Dendritic cell treated with granulocyte-macrophage colony-stimulating factor and Interleukin-4, amounts not matched to agents 40 ng/mL and 50 ng/mL, for 4 days (primary cell): Measurements from ENCODE around the gene ALS2CL.

Source experiments
- H3K27ac Mint-ChIP-seq: one replicate; pipeline ENCODE4 v1.8.0; 2022; ENCODE audit warnings: mild to moderate bottlenecking, mixed read lengths
- H3K27me3 Mint-ChIP-seq: one replicate; pipeline ENCODE4 v1.8.0; 2022; ENCODE audit warnings: mild to moderate bottlenecking, mixed read lengths
- H3K36me3 Mint-ChIP-seq: one replicate; pipeline ENCODE4 v1.8.0; 2022; ENCODE audit warnings: low read depth, mixed read lengths
- H3K4me1 Mint-ChIP-seq: one replicate; pipeline ENCODE4 v1.8.0; 2022; ENCODE audit warnings: low read depth, mixed read lengths
- H3K4me3 Mint-ChIP-seq: one replicate; pipeline ENCODE4 v1.8.0; 2022; ENCODE audit warnings: mild to moderate bottlenecking, moderate library complexity, mixed read lengths
- H3K9me3 Mint-ChIP-seq: one replicate; pipeline ENCODE4 v1.8.0; 2022; ENCODE audit warnings: mixed read lengths
- intact Hi-C: fragments of 100-400 bp; cut with micrococcal nuclease; formaldehyde crosslinking; loops from one replicate; pipeline ENCODE4 v1.15.0; 2022

The ALS2CL gene

DNA sequence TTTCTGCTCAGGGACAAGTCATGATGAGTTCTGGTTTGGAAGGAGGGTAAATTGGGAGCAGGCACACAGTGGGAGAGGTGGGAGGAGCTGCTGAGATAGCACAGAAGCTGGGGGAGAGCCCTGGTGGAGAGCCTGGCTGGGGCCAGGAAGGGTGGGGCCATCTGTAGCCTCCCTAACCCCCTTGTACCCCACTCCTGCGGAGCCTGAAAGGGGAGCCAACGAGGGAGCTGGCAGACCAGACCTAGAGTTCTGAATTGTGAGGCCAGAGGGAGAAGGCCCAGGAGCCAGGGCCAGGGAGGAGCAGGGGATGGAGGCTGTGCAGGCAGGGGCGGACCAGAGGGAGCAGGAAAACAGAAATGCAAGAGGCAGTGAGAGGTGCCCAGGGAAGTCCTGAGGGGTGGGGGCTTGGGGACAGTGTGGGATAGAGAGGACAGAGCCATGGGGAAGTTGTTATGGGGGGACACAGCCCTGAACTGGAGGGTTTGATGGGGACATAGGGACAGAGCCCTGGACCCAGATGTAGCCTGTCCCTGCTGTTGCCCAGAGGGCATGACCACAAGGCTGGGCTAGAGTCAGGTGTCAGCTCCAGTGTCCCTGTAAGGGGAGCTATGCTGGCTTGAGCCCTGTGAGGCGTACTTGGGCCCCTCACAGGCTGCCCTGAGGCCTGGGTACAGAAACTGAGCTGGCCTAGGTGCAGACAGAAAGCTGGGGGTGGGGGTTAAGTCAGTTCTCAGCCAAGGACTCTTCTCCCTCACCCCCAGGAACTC, 8.9 kb upstream of the ALS2CL start:
- H3K27me3 Mint-ChIP-seq = peaks cover 77% of the 10 kb centered on the region
- H3K27ac Mint-ChIP-seq = no peak overlapping the region
- H3K9me3 Mint-ChIP-seq = no peaks in the 10 kb centered on the region
- H3K4me1 Mint-ChIP-seq = peaks cover 32% of the 10 kb centered on the region
- H3K36me3 Mint-ChIP-seq = no peaks in the 10 kb centered on the region
- intact Hi-C loops = loop anchor here (10.0 kb wide), 1 partner anchor 292 kb away; no protein-coding TSS in a partner anchor
- H3K4me3 Mint-ChIP-seq = no peak overlapping the region

DNA sequence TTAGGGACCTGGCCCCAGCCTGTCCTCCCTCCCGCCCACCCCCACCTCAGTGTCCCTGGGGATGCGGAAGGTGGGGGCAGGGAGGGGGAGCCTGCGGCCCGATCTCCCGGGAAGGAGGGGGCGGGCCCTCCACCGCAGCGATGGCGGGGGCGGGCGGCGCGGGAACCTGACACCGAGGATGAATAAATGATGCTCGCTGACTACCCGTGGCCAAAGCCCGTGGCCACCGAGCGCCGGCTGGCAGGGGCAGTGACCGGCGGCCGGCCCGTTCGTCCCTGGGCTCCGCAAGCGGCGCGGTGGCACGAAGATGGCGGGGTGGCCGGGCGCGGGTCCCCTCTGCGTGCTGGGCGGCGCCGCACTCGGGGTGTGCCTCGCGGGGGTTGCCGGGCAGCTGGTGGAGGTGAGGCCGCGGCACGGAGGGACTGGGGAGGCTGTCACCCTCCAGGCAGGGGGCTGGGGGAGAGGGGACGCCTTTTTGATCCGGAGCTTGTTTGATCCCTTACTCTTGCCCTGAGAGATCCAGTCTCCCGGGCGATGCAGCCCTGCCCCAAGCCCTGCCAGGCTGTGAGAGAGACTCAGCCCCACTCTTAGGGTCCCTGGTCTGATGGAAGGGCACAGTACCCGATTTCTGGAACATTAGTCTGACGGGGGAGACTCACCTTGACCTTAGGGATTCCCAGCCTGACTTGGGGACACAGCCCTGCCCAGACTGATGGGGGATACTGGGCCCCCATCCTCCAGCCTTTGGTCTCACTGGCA, 7.9 kb upstream of the ALS2CL start, which contains the start of gene TMIE:
Gene TMIE, plus strand, starts transcription at position 212 of the 759 bp plus-strand sequence. Its CDS starts 96 bp downstream, at position 308.
- no peaks in the 10 kb centered on the region for H3K36me3 Mint-ChIP-seq
- intact Hi-C loops = loop anchor here (10.0 kb wide), 1 partner anchor 293 kb away; no protein-coding TSS in a partner anchor

DNA sequence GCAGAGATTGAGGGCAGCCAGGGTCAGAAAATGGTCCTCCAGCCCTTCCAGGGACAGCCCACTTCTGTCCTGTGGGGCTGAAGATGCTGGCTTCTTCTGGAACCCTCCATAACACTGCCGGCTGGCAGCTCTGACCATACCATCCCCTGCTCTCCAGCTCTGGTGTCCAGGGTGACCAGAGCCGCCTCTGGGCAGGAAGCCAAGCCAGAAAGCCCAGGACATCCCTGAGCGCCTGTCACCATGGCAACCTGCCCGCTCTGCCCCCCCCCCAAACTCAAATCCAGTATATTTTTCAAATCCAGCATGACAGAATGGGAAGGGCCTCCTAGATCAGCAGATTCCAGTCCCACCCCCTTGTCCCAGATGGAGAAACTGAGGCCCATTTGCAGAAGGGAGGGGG, 7.3 kb upstream of the ALS2CL start:
- peaks cover 72% of the 10 kb centered on the region for H3K27me3 Mint-ChIP-seq
- peaks cover 44% of the 10 kb centered on the region for H3K4me1 Mint-ChIP-seq
- H3K27ac Mint-ChIP-seq = no peak overlapping the region
- intact Hi-C loops = loop anchor here (10.0 kb wide), 1 partner anchor 294 kb away; no protein-coding TSS in a partner anchor
- no peak overlapping the region for H3K4me3 Mint-ChIP-seq
- no peaks in the 10 kb centered on the region for H3K9me3 Mint-ChIP-seq
- no peaks in the 10 kb centered on the region for H3K36me3 Mint-ChIP-seq

More for the DNA sequence above, 7.9 kb upstream of the ALS2CL start, which contains the start of gene TMIE:
- Mint-ChIP-seq H3K27ac (peak within 1 kb of the TSS; percentile 20), H3K27me3 (peaks cover 78% of the 10 kb centered on the region), H3K4me3 (no peak within 1 kb of the TSS), H3K9me3 (no peaks in the 10 kb centered on the region), H3K4me1 (peaks cover 38% of the 10 kb centered on the region)

GRCh38 chr3:46699676-46700523, 6.4 kb upstream of the ALS2CL start:
- peaks cover 53% of the 10 kb centered on the region for H3K4me1 Mint-ChIP-seq
- H3K4me3 Mint-ChIP-seq = no peak overlapping the region
- peaks cover 64% of the 10 kb centered on the region for H3K27me3 Mint-ChIP-seq
- peak overlapping the region; percentile 20 for H3K27ac Mint-ChIP-seq
- no peaks in the 10 kb centered on the region for H3K9me3 Mint-ChIP-seq
- intact Hi-C loops = loop anchor here (10.0 kb wide), 1 partner anchor 295 kb away; no protein-coding TSS in a partner anchor
- H3K36me3 Mint-ChIP-seq = no peaks in the 10 kb centered on the region

DNA sequence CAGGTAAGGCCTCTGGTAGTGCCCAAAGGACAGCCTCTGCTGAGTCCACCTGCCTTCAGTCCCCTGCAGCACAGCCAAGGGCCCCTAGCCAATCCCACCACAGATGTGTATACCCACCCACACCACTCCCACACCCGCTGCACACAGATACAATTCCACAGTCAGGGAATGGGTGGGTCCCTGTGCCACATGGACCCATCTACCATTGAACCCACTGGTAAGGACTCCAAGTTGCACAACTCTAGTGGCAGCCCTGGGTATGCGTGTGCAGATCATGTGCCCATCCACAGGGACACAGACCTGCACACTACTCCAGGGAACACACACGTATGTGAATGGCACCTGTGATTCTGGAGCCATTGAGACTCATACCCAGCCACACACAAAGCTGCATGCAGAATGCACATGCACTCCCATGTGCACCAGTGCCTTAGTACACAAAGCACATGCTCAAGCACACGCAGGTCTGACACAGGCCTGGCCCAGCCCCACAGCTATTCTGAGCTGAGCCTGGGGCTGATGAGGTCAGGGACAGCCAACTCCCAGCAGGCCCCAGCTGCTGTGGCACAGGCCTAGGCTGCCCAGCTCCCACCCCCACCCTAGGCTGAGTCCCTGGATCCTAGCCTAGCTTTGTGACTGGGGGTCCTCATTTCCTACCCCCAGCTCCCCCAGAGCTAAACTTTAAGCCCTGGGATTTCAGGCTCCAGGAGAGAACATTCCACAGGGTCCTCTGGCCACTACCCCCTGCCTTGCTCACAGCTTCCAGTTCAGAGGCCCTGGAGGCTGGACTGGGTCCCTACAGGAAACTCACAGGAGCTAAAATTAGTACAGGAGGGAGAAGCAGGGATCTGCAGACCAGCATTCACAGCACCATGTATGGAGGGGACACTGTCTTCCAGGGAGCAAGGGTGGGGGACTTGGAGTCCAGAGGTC, 2.7 kb upstream of the ALS2CL start:
- peaks cover 66% of the 10 kb centered on the region for H3K27me3 Mint-ChIP-seq
- no peak overlapping the region for H3K4me3 Mint-ChIP-seq
- no peaks in the 10 kb centered on the region for H3K36me3 Mint-ChIP-seq
- intact Hi-C loops = no loop called here
- H3K4me1 Mint-ChIP-seq = peaks cover 61% of the 10 kb centered on the region
- H3K9me3 Mint-ChIP-seq = no peaks in the 10 kb centered on the region
- no peak overlapping the region for H3K27ac Mint-ChIP-seq

DNA sequence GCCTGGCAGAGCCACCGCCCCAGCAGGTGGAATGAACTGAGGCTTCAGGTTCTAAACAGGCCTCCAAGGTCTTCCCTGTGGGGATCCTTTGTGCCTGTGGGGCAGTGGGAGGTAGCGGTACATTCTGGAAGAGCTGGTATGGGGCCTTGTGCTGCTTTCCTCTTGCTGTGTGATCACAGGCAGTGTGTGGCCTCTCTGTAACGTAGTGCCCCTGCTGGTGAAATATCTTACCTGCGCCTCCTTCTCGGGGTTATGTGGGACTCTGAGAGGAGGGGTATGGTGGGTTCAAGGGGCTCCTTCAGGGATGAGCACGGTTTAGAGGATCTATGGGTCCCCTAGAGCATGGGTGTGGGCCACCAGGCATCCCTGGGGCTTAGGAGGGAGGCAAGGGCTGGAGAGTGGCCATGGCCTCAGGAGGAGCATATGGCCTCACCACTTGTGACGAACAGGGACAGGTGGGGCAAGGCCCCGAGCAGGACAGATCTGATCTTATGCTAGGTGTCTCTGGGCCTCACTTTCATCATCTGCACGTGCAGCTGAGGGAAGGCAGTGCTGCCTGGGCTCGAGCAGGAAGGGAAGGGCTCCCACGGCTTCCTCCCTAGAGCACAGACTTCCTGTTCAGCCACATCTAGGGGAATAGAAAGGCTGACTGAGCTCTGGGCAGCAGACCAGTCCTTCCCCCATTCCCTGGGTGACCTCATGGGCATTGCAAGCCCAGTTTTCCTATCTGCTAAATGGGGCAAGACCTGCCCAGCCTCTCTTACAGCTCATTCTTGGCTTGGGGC, 1.9 kb upstream of the ALS2CL start:
- Mint-ChIP-seq H3K4me3 (no peak overlapping the region), H3K27ac (peak overlapping the region; percentile 58), H3K4me1 (peaks cover 63% of the 10 kb centered on the region), H3K36me3 (no peaks in the 10 kb centered on the region), H3K27me3 (peaks cover 69% of the 10 kb centered on the region), H3K9me3 (no peaks in the 10 kb centered on the region)
- intact Hi-C loops = no loop called here

- intact Hi-C loops = no loop called here
- H3K4me3 Mint-ChIP-seq = no peak overlapping the region
- H3K4me1 Mint-ChIP-seq = peaks cover 54% of the 10 kb centered on the region
Measured at GRCh38 chr3:46694520-46694919, 1.0 kb upstream of the ALS2CL start.

DNA sequence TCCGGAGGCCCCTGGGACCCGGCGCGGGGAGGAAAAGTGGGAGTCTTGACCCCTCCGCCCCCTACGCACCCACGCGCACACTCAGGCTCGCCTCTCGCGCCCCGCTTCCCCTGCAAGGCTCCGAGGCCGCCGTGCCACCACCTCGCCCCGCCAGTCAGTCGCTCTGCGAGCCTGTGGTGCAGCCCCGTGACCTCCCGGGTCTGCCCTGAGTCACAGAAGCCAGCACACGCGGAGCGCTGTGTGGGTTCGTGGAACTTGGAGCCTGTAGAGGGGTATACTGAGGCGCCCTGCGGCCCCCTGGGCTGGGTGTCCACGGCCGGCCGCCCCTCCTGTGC, 380 bp upstream of the ALS2CL start:
- intact Hi-C loops = no loop called here
- Mint-ChIP-seq H3K36me3 (no peaks in the 10 kb centered on the region), H3K27ac (no peak overlapping the region), H3K27me3 (peaks cover 67% of the 10 kb centered on the region), H3K9me3 (no peaks in the 10 kb centered on the region), H3K4me3 (peak overlapping the region; percentile 73), H3K4me1 (peaks cover 48% of the 10 kb centered on the region)

More at GRCh38 chr3:46694520-46694919, 1.0 kb upstream of the ALS2CL start:
- Mint-ChIP-seq H3K27me3 (peaks cover 69% of the 10 kb centered on the region), H3K36me3 (no peaks in the 10 kb centered on the region), H3K9me3 (no peaks in the 10 kb centered on the region), H3K27ac (peak overlapping the region; percentile 58)

DNA sequence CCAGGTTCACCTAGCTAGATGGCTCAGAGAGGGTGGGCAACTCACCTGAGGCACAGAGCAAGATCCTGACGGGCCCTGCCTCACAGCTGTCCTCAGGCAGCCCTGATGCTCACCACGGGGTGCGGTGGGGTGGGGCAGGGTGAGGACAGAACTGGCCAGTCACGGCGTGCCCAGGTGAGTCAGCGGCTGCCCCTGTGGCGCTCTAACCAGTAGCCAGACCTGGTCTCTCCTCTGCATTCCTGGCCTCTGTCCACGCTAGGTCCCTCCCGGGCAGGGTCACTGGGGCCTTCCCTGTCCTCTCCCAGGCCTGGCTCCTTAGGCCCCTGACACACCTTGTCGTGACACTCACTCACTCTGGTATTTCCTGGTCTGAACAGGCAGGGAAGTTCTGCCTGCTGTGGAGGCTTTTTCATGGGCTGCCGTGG, 901 bp downstream of the ALS2CL start:
- Mint-ChIP-seq H3K4me3 (peak overlapping the region; percentile 73), H3K27ac (peak overlapping the region; percentile 25), H3K27me3 (peaks cover 64% of the 10 kb centered on the region), H3K36me3 (no peaks in the 10 kb centered on the region), H3K4me1 (peaks cover 48% of the 10 kb centered on the region), H3K9me3 (no peaks in the 10 kb centered on the region)
- intact Hi-C loops = no loop called here

DNA sequence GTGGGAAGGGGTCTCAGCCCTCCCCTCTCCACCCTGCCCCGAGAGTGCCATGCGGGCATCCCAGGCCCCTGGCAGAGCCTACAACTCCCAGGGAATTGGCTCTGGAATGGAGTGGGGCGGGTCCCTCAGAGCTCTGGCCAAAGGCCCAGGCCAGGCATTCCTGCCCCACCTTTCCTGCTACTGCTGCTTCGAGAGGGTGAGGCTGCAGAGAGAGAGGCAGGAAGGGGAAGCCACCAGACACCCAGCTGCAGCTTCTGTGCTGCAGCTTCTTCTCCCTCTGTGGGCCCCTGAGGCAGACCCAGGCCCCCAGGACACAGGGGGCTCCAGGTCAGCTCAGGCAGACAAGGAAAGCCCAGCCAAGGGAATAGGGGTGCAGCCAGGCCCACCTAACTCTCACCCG, 2.7 kb downstream of the ALS2CL start:
- Mint-ChIP-seq H3K27ac (no peak overlapping the region), H3K4me3 (no peak overlapping the region), H3K9me3 (no peaks in the 10 kb centered on the region), H3K4me1 (peaks cover 37% of the 10 kb centered on the region), H3K36me3 (no peaks in the 10 kb centered on the region), H3K27me3 (peaks cover 64% of the 10 kb centered on the region)
- intact Hi-C loops = no loop called here

DNA sequence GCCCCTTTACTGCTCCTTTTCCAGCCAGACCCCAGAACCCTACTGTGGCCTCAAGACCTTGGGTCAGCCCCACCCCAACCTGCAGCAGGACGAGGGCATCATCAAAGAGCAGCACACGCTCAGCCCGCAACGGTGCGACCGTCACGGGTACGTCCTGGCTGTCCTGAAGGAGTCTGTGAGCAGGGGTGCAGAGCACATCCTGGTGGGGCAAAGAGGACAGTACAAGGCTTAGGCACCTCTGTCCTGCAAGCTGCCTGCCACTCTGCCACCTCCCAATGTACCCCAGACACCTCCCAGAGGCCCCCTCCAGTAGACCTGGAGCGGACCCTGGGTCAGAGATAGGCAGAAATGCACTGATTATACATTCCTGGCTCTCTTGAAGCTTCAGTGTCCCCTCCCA, 8.0 kb downstream of the ALS2CL start:
- peaks cover 51% of the 10 kb centered on the region for H3K27me3 Mint-ChIP-seq
- no peak overlapping the region for H3K4me3 Mint-ChIP-seq
- H3K27ac Mint-ChIP-seq = no peak overlapping the region
- H3K9me3 Mint-ChIP-seq = no peaks in the 10 kb centered on the region
- intact Hi-C loops = no loop called here
- H3K36me3 Mint-ChIP-seq = no peaks in the 10 kb centered on the region
- H3K4me1 Mint-ChIP-seq = peaks cover 15% of the 10 kb centered on the region

DNA sequence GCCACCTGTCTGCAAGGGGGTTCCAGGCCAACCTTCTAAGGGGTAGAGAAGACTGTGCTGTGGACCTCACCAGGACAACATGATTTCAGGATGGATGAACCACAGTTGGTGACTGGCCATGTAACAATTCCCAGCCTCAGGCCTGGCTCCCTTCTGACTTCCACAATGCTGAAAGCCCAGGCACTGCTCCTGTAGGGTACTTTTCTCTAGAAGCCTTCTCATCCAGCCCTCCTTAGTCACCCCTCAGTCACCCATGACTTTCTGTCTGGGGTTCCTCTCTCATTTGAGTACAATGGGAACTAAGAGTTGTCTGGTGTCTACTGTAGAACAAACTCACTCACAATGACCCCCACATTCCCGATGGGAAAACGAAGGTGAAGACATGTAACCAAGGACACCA, 8.6 kb downstream of the ALS2CL start:
- intact Hi-C loops = no loop called here
- Mint-ChIP-seq H3K27me3 (peaks cover 51% of the 10 kb centered on the region), H3K4me1 (peaks cover 15% of the 10 kb centered on the region), H3K9me3 (no peaks in the 10 kb centered on the region), H3K36me3 (no peaks in the 10 kb centered on the region), H3K4me3 (no peak overlapping the region), H3K27ac (no peak overlapping the region)
